Fibroblast of pulmonary artery (primary cell): ENCODE results near the gene SLC47A2.

Source experiments
- DNase-seq: peaks from one replicate; pipeline ENCODE4 v3.0.0-alpha.2; 2010; ENCODE audit warnings: low read depth
- H3K4me3 ChIP-seq: replicated peaks from 2 replicates; pipeline ENCODE4 v1.5.1; 2011; ENCODE audit warnings: low read depth, mild to moderate bottlenecking, control low read depth, low read length, moderate library complexity
- CTCF ChIP-seq: IDR thresholded peaks from 2 replicates; pipeline ENCODE4 v1.5.1; 2011; ENCODE audit warnings: mild to moderate bottlenecking, control low read depth, low read length, inconsistent platforms; ENCODE audit errors: missing control alignments

The SLC47A2 gene

GRCh38 chr17:19733953-19734526 is 17.7 kb upstream of the SLC47A2 start:
- no peak overlapping the region for H3K4me3 ChIP-seq
- no peak for DNase-seq
- TF ChIP-seq CTCF: no peak

GRCh38 chr17:19731626-19732025 is 15.2 kb upstream of the SLC47A2 start:
- H3K4me3 ChIP-seq: no peak overlapping the region
- no peak for DNase-seq
- TF ChIP-seq CTCF: no peak

GRCh38 chr17:19730843-19731242 is 14.5 kb upstream of the SLC47A2 start:
- H3K4me3 ChIP-seq: no peak overlapping the region
- no peak for DNase-seq
- no peak for TF ChIP-seq CTCF

GRCh38 chr17:19729900-19730299 is 13.5 kb upstream of the SLC47A2 start:
- no peak overlapping the region for H3K4me3 ChIP-seq
- DNase-seq: no peak
- no peak for TF ChIP-seq CTCF

GRCh38 chr17:19728084-19728495 is 11.7 kb upstream of the SLC47A2 start:
- H3K4me3 ChIP-seq: no peak overlapping the region
- DNase-seq: peak; percentile 91
- no peak for TF ChIP-seq CTCF

GRCh38 chr17:19727501-19728078 is 11.2 kb upstream of the SLC47A2 start:
- DNase-seq: peak; percentile 95
- no peak for TF ChIP-seq CTCF
- no peak overlapping the region for H3K4me3 ChIP-seq
